ENCODE results near the gene PCDHAC2.

Gene PCDHAC2

GRCh38 chr5:140966293-140967225, at the start of gene PCDHAC2:
PCDHAC2 (plus strand) TSS chr5:140966476; CDS start chr5:140966767, 291 bp downstream.
- no peak for DNase-seq (ENCODE audit: low read depth in 1 of 2, low spot score in 1 of 2)

- DNase-seq (ENCODE audit: low read depth in 1 of 2, low spot score in 1 of 2) = no peak
These were observed 42.7 kb upstream of the PCDHAC2 start for GRCh38 chr5:140923601-140924000.

- DNase-seq (ENCODE audit: low read depth in 1 of 2, low spot score in 1 of 2) = no peak
These were observed 40.4 kb upstream of the PCDHAC2 start, which contains the start of gene PCDHAC1 for GRCh38 chr5:140925806-140926442. PCDHAC1 (plus strand) TSS chr5:140926299; CDS start chr5:140926893, 594 bp downstream.

- peak in 1 of 2 donors; percentile 7 for DNase-seq (ENCODE audit: low read depth in 1 of 2, low spot score in 1 of 2)
These were observed 39.6 kb upstream of the PCDHAC2 start for GRCh38 chr5:140926443-140927227.

GRCh38 chr5:140927228-140927573, 39.1 kb upstream of the PCDHAC2 start:
- DNase-seq (ENCODE audit: low read depth in 1 of 2, low spot score in 1 of 2) = no peak

- DNase-seq (ENCODE audit: low read depth in 1 of 2, low spot score in 1 of 2) = no peak
These were observed 31.2 kb upstream of the PCDHAC2 start for GRCh38 chr5:140934964-140935606.

GRCh38 chr5:140946578-140946977, 19.7 kb upstream of the PCDHAC2 start:
- no peak for DNase-seq (ENCODE audit: low read depth in 1 of 2, low spot score in 1 of 2)

GRCh38 chr5:140951636-140952035, 14.6 kb upstream of the PCDHAC2 start:
- DNase-seq (ENCODE audit: low read depth in 1 of 2, low spot score in 1 of 2) = no peak

GRCh38 chr5:140953234-140953633, 13.0 kb upstream of the PCDHAC2 start:
- DNase-seq (ENCODE audit: low read depth in 1 of 2, low spot score in 1 of 2) = no peak

GRCh38 chr5:140962190-140962589, 4.1 kb upstream of the PCDHAC2 start:
- no peak for DNase-seq (ENCODE audit: low read depth in 1 of 2, low spot score in 1 of 2)

- DNase-seq (ENCODE audit: low read depth in 1 of 2, low spot score in 1 of 2) = no peak
These were observed 1.9 kb upstream of the PCDHAC2 start for GRCh38 chr5:140964356-140964755.

GRCh38 chr5:140965905-140966292, 377 bp upstream of the PCDHAC2 start:
- DNase-seq (ENCODE audit: low read depth in 1 of 2, low spot score in 1 of 2) = no peak

GRCh38 chr5:140967226-140967893, 1.1 kb downstream of the PCDHAC2 start:
- no peak for DNase-seq (ENCODE audit: low read depth in 1 of 2, low spot score in 1 of 2)

- DNase-seq (ENCODE audit: low read depth in 1 of 2, low spot score in 1 of 2) = no peak
These were observed 3.6 kb downstream of the PCDHAC2 start for GRCh38 chr5:140969880-140970279.

GRCh38 chr5:140973550-140973949, 7.3 kb downstream of the PCDHAC2 start:
- no peak for DNase-seq (ENCODE audit: low read depth in 1 of 2, low spot score in 1 of 2)

- DNase-seq (ENCODE audit: low read depth in 1 of 2, low spot score in 1 of 2) = no peak
These were observed 10.7 kb downstream of the PCDHAC2 start for GRCh38 chr5:140977003-140977402.

GRCh38 chr5:140978260-140978659, 12.0 kb downstream of the PCDHAC2 start:
- DNase-seq (ENCODE audit: low read depth in 1 of 2, low spot score in 1 of 2) = no peak

- no peak for DNase-seq (ENCODE audit: low read depth in 1 of 2, low spot score in 1 of 2)
These were observed 12.7 kb downstream of the PCDHAC2 start for GRCh38 chr5:140978983-140979382.

GRCh38 chr5:140982083-140982716, 15.9 kb downstream of the PCDHAC2 start:
- no peak for DNase-seq (ENCODE audit: low read depth in 1 of 2, low spot score in 1 of 2)

- DNase-seq (ENCODE audit: low read depth in 1 of 2, low spot score in 1 of 2) = no peak
These were observed 19.8 kb downstream of the PCDHAC2 start for GRCh38 chr5:140986117-140986521.

All from stimulated activated CD4-positive, alpha-beta T cell treated with anti-CD3 and anti-CD28 coated beads, Interleukin-15, amount 100 ng/mL, for 1 hour (primary cell).